Natural killer cell (primary cell): ENCODE data around the gene MYH15. TPM values are rescaled to one million over a fixed set of nuclear protein-coding genes. Genes with fewer than 3 reads are reported as not detected.

Experiments used
- ATAC-seq, 3 donors: fragments of 150-1000 bp in 2 of 3; fragments of 200-7000 bp in 1 of 3; cut with Tn5 transposase; 1 replicate in 1 of 3; 2 replicates in 2 of 3; pipeline ENCODE4 v1.10.0; 2021; ENCODE audit warnings: mild to moderate bottlenecking in 2 of 3, moderate library complexity in 2 of 3
- DNase-seq, 2 donors: peaks; one replicate each; pipeline versions ENCODE4 v3.0.0 to v3.0.0-alpha.2; 2013 to 2021; ENCODE audit warnings: mixed read lengths in 1 of 2
- H3K27ac ChIP-seq: one replicate; pipeline ENCODE4 v1.5.1; 2013; ENCODE audit warnings: mild to moderate bottlenecking, low read length
- H3K27me3 ChIP-seq: one replicate; pipeline ENCODE4 v1.6.1; 2013; ENCODE audit warnings: low read length; ENCODE audit not compliant: control insufficient read depth, insufficient read depth
- H3K36me3 ChIP-seq: one replicate; pipeline ENCODE4 v1.6.1; 2013; ENCODE audit warnings: low read length; ENCODE audit not compliant: control insufficient read depth, insufficient read depth
- H3K4me1 ChIP-seq: one replicate; pipeline ENCODE4 v1.6.1; 2013; ENCODE audit warnings: low read length; ENCODE audit not compliant: control insufficient read depth, insufficient read depth
- H3K4me3 ChIP-seq: one replicate; pipeline ENCODE4 v1.5.1; 2013; ENCODE audit warnings: low read length
- H3K9me3 ChIP-seq: one replicate; pipeline ENCODE4 v1.6.1; 2013; ENCODE audit warnings: low read length; ENCODE audit not compliant: control insufficient read depth, insufficient read depth
- H3K27ac Mint-ChIP-seq, 2 donors: one replicate each; pipeline ENCODE4 v1.8.0; 2022; ENCODE audit warnings: mild to moderate bottlenecking in 2 of 2, mixed read lengths in 2 of 2, moderate library complexity in 1 of 2
- H3K27me3 Mint-ChIP-seq, 2 donors: one replicate each; pipeline ENCODE4 v1.8.0; 2022; ENCODE audit warnings: low read depth in 2 of 2, mixed read lengths in 2 of 2
- H3K36me3 Mint-ChIP-seq: one replicate; pipeline ENCODE4 v1.8.0; 2022; ENCODE audit warnings: mixed read lengths
- H3K4me1 Mint-ChIP-seq, 2 donors: one replicate each; pipeline ENCODE4 v1.8.0; 2022; ENCODE audit warnings: mixed read lengths in 2 of 2
- H3K4me3 Mint-ChIP-seq: one replicate; pipeline ENCODE4 v1.8.0; 2022; ENCODE audit warnings: mild to moderate bottlenecking, moderate library complexity, mixed read lengths
- H3K9me3 Mint-ChIP-seq, 2 donors: one replicate each; pipeline ENCODE4 v1.8.0; 2022; ENCODE audit warnings: mixed read lengths in 2 of 2
- WGBS: methylation state at CpG from one replicate; pipeline ENCODE4 v1.1.7; 2013; ENCODE audit warnings: missing lambda C conversion rate; ENCODE audit not compliant: insufficient coverage; 5-methylcytosine and 5-hydroxymethylcytosine counted together
- intact Hi-C: fragments of 100-400 bp; cut with micrococcal nuclease; formaldehyde crosslinking; loops from one replicate; pipeline ENCODE4 v1.14.2; 2022
- total RNA-seq, 4 donors: library from RNA; stranded (reverse); fragments of 120-200 nt in 1 of 4; gene quantifications; one replicate each; pipeline versions ENCODE4 v1.2.3 to v1.2.4, GENCODE V29; 2013 to 2022
- TF ChIP-seq, protein P1 (sequence below): fragments of 200-600 bp; IDR thresholded peaks from one replicate; pipeline ENCODE4 v1.8.0; 2022; ENCODE audit warnings: antibody characterized with exemption

Gene MYH15
- total RNA-seq, 3 donors from 2014 or later (not counting 1 experiment from before 2014, with no cell fraction given) = 0.05 TPM; not detected in 2

GRCh38 chr3:108416111-108416869, 94.1 kb downstream of the MYH15 start:
- Mint-ChIP-seq H3K27ac (no peak overlapping the region), H3K9me3 (no peaks in the 10 kb centered on the region), H3K27me3 (peaks cover 7 to 22% of the 10 kb centered on the region in 2 donors), H3K4me3 (no peak overlapping the region), H3K4me1 (no peaks in the 10 kb centered on the region), H3K36me3 (no peaks in the 10 kb centered on the region)
- no peak overlapping the region for H3K27ac ChIP-seq
- ATAC-seq = no peak
- no peak overlapping the region for H3K4me3 ChIP-seq
- no peaks in the 10 kb centered on the region for H3K36me3 ChIP-seq
- intact Hi-C loops = no loop called here
- TF ChIP-seq, protein P1, sequence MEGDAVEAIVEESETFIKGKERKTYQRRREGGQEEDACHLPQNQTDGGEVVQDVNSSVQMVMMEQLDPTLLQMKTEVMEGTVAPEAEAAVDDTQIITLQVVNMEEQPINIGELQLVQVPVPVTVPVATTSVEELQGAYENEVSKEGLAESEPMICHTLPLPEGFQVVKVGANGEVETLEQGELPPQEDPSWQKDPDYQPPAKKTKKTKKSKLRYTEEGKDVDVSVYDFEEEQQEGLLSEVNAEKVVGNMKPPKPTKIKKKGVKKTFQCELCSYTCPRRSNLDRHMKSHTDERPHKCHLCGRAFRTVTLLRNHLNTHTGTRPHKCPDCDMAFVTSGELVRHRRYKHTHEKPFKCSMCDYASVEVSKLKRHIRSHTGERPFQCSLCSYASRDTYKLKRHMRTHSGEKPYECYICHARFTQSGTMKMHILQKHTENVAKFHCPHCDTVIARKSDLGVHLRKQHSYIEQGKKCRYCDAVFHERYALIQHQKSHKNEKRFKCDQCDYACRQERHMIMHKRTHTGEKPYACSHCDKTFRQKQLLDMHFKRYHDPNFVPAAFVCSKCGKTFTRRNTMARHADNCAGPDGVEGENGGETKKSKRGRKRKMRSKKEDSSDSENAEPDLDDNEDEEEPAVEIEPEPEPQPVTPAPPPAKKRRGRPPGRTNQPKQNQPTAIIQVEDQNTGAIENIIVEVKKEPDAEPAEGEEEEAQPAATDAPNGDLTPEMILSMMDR = no peak
- 71% methylated on average over 3 of the region's 4 CpGs for WGBS
- no peak for DNase-seq
- H3K4me1 ChIP-seq = no peaks in the 10 kb centered on the region
- H3K27me3 ChIP-seq = no peaks in the 10 kb centered on the region
- H3K9me3 ChIP-seq = no peaks in the 10 kb centered on the region

DNA sequence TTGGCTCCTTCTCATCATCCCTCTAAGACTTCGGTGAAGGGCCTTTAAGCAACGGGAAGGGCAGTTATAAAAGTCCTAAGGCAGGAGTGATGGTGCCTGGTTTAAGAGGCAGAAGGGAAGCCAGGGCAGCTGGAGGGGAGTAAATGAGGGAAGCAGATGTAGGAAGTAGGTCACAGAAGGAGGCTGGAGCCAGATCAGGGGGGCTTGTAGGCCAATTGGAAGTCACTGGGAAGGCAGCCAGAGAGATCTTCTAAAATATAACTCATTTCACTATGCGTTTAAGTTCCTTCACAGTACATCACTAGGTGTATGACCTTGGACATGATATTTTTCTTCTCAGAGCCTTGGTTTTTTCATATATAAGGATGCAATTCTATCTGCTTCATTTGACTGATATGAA, 94.7 kb downstream of the MYH15 start:
- Histone ChIP-seq H3K27ac (no peak overlapping the region), H3K9me3 (no peaks in the 10 kb centered on the region), H3K27me3 (no peaks in the 10 kb centered on the region), H3K4me1 (no peaks in the 10 kb centered on the region), H3K36me3 (no peaks in the 10 kb centered on the region), H3K4me3 (no peak overlapping the region)
- no peaks in the 10 kb centered on the region for H3K9me3 Mint-ChIP-seq
- ATAC-seq (no peak), DNase-seq (no peak)
- no peak overlapping the region for H3K4me3 Mint-ChIP-seq
- H3K27ac Mint-ChIP-seq = no peak overlapping the region
- whole genome bisulfite sequencing = 75% methylated on average over 3 of the region's 3 CpGs
- TF ChIP-seq, protein P1 = no peak
- no peaks in the 10 kb centered on the region for H3K36me3 Mint-ChIP-seq
- intact Hi-C loops = no loop called here
- no peaks in the 10 kb centered on the region for H3K4me1 Mint-ChIP-seq
- H3K27me3 Mint-ChIP-seq = peaks cover 9 to 22% of the 10 kb centered on the region in 2 donors

GRCh38 chr3:108414007-108414406, 96.4 kb downstream of the MYH15 start:
- WGBS = 92% methylated on average over 5 of the region's 5 CpGs

More at GRCh38 chr3:108414007-108414406, 96.4 kb downstream of the MYH15 start:
- ATAC-seq = no peak
- Mint-ChIP-seq H3K4me3 (no peak overlapping the region), H3K27me3 (peaks cover 9 to 14% of the 10 kb centered on the region in 2 donors), H3K4me1 (no peaks in the 10 kb centered on the region), H3K9me3 (no peaks in the 10 kb centered on the region), H3K36me3 (no peaks in the 10 kb centered on the region), H3K27ac (no peak overlapping the region)
- Histone ChIP-seq H3K4me3 (no peak overlapping the region), H3K9me3 (no peaks in the 10 kb centered on the region), H3K27ac (no peak overlapping the region), H3K27me3 (no peaks in the 10 kb centered on the region), H3K4me1 (no peaks in the 10 kb centered on the region), H3K36me3 (no peaks in the 10 kb centered on the region)
- no peak for DNase-seq
- intact Hi-C loops = no loop called here
- TF ChIP-seq, protein P1 = no peak
